NB4 (cell line): Measurements from ENCODE around the gene SPOCK2.
A peak's percentile ranks its signal among the peaks of the same experiment; 100 is the strongest.

Experiments
- DNase-seq: peaks from one replicate; pipeline ENCODE4 v3.0.0; 2010; ENCODE audit warnings: low read depth
- H3K4me3 ChIP-seq: one replicate; pipeline ENCODE4 v1.5.1; 2011; ENCODE audit warnings: mild to moderate bottlenecking, low read depth, low read length, moderate library complexity
- MYC ChIP-seq: IDR thresholded peaks from 2 replicates; pipeline ENCODE4 v1.6.1; 2011; ENCODE audit warnings: low read depth, low read length
- POLR2A ChIP-seq: IDR thresholded peaks from 2 replicates; pipeline ENCODE4 v1.6.1; 2011; ENCODE audit warnings: mild to moderate bottlenecking; ENCODE audit not compliant: insufficient read length; ENCODE audit errors: extremely low read depth
- TF ChIP-seq, protein P1 (sequence below): IDR thresholded peaks from 2 replicates; pipeline ENCODE4 v1.6.1; 2011; ENCODE audit warnings: low read depth, low read length
- TF ChIP-seq, protein P2 (sequence below): IDR thresholded peaks from one replicate; pipeline ENCODE4 v1.5.1; 2012; ENCODE audit warnings: low read depth, low read length

SPOCK2 gene

DNA sequence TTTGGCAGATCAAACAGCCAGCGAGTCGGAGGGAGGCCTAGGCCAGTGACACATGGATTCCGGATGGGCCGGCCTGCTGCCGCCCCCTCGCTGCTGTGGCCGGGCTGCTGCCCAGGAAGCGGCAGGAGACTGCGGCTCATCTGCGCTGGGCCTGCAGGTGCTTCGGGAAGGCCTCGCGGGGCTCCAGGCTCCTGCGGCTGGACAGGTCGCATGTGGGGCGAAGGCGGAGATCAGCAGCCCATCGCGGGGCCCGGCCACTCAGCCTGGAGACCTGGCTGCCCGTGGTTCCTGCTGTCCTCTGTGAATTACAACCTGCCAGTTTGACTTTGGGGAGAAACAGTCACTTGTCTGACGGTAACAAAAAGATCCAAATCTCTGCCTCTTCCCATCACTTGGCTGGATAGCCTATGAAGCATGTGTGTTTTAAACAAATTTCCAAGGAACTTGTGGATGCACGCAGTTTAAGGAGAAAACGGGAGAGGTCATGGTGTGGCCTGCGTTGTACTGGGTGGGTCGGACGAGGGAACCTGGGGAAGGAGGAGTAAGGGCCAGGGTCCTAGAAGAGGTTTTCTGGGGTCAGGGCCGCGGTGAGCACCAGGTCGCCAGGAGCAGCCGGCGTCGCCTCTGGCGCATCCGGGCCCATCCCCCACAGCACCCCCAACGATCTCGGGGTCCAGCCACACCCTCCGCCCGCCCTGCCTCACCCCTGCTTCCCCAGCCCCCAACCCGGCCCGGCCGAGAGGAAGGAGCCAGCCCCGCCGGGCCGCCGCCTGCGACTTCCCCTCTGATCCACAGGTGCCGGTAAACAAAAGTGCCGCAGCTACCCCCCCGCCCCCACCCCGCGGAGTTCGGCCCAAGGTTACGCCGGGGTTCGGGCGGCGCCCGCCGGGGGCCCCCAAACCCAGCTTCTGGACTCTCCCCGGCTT is 1.6 kb downstream of the SPOCK2 start:
- DNase-seq = no peak
- TF ChIP-seq, protein P1, sequence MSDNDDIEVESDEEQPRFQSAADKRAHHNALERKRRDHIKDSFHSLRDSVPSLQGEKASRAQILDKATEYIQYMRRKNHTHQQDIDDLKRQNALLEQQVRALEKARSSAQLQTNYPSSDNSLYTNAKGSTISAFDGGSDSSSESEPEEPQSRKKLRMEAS = no peak
- TF ChIP-seq, protein P2, sequence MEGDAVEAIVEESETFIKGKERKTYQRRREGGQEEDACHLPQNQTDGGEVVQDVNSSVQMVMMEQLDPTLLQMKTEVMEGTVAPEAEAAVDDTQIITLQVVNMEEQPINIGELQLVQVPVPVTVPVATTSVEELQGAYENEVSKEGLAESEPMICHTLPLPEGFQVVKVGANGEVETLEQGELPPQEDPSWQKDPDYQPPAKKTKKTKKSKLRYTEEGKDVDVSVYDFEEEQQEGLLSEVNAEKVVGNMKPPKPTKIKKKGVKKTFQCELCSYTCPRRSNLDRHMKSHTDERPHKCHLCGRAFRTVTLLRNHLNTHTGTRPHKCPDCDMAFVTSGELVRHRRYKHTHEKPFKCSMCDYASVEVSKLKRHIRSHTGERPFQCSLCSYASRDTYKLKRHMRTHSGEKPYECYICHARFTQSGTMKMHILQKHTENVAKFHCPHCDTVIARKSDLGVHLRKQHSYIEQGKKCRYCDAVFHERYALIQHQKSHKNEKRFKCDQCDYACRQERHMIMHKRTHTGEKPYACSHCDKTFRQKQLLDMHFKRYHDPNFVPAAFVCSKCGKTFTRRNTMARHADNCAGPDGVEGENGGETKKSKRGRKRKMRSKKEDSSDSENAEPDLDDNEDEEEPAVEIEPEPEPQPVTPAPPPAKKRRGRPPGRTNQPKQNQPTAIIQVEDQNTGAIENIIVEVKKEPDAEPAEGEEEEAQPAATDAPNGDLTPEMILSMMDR = no peak
- no peak for TF ChIP-seq POLR2A
- no peak for TF ChIP-seq MYC
- H3K4me3 ChIP-seq = no peak overlapping the region

DNA sequence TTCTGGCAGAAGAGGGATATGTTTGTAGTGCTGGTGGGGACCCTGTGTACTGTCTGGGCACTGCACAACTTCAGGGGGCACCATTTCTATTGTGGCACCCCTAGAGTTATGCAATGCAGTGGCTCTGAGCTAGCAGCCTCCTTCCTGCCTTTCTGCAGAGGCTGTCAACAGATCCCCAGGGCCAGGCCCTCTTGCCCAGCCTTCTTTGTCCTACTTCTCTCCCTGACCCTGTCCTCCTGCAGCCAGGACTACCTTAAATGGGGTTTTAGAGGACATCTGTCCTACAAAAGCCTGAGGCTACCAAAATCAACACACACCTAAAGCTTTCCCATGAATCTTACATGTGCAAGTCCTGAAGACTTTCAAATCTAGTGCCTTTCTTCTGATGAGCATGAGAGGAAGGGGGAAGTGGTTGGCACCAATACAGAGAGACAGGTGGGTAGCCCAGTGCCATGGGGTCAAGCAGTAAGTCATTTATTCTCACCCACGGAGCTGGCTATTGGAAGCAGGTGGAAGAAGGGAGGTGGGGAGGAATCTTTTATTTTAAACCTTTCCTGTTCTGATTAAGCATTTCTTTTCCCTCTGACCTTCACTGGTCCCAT is 2.4 kb downstream of the SPOCK2 start:
- no peak overlapping the region for H3K4me3 ChIP-seq

DNA sequence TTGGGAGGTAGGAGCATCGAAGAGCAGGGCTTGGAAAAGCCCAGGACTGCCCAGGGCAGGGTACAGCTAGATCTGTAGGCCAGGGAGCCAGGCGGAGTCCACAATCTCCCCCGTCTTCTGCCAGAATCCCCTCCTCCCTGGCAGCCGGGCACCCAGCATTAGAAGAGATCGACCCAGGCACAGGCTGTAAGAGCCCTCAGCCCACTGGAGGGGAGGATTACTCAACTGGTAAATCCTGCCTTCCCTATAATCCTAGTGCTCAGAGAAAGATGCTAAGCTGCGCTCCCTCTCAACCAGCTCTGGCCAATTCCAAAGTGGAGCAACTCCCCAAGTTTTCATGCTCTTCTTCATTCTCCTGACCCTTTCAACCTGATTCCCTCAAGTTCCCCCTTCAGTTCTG is 3.2 kb downstream of the SPOCK2 start:
- H3K4me3 ChIP-seq = no peak overlapping the region
- no peak for TF ChIP-seq POLR2A
- no peak for DNase-seq

More for the DNA sequence above, 2.4 kb downstream of the SPOCK2 start:
- TF ChIP-seq, protein P1 = no peak; the same call in 1 of the 2 replicates
- TF ChIP-seq, protein P2 = no peak
- TF ChIP-seq MYC = no peak
- no peak for TF ChIP-seq POLR2A
- DNase-seq = peak; percentile 39

DNA sequence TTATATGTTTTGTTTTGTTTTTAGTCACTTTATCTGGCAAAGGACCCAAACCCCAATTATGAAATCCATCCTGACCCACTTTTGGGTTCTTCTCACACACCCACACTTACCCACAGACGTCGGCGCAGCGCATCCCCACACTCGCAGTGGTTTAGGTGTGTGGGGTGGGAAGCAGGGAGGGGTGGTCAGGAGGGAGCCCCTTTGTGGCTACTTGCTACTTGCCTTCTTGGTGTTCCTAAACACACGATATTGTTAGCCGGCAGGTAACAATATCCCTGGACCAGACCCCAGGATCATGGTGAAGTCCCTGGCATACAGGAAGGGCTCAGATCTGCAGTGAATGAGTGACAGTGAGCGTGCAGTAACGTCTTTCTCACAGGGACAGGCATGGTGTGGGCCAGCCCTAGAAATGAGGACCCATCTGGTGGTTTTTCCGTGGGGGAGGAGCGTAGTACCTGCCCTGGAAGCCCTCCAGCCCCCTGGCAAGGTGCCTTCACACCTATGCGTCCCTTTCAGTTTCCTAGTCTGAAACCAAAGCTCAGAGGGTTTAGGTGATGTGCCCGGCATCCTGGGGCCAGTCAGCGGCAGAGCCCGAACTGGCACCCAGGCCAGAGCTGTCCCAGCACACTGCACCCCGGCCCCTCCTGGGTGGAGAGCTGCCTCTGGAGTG is 4.4 kb downstream of the SPOCK2 start:
- DNase-seq = no peak
- H3K4me3 ChIP-seq = no peak overlapping the region
- TF ChIP-seq MYC (no peak), POLR2A (no peak)
- TF ChIP-seq, protein P2 = no peak
- TF ChIP-seq, protein P1 = no peak

DNA sequence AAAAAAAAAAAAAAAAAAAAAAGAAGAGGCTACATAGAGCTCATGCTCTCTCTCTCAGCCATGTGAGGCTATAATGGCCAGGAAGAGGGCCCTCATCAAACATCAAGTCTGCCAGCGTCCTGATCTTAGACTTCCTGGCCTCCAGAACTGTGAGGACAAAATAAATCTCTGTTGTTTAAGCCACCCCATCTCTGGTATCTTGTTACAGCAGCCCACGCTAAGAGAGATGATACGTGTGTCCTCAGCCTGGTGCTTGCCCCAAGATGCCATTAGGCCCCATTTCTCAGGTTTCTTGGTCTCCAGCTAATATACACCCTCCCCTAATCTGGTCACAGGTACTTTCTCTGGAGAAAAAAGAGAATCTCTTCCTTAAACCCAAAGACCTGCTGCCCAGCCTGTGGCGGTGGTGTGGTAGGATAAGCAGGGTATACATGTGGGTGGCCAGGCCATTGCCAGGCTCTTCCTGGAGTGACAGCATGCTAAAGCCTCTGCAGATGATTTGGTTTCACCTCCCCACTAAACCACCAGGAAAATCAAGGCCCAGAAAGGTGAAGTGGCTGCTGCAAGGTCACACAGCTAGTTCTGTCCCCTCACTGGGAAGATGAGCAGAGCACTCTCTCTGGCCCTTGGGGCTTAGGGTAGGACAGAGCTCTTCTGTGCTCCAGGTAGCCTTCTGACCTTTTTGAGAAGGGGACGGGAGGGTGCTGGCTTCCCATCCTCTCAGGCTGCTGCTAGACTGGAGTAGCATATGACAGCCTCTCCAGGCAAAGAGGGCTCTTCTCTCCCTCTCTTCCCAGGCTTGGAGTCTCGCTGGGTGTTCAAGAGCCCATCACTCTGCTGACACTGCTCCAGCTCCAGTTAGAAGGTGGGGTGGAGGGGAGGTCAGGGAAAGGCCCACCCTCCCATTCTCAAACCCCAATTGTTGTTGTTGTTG is 5.2 kb downstream of the SPOCK2 start:
- TF ChIP-seq, protein P2 = no peak
- TF ChIP-seq MYC = no peak
- TF ChIP-seq POLR2A = no peak
- TF ChIP-seq, protein P1 = no peak
- no peak overlapping the region for H3K4me3 ChIP-seq
- no peak for DNase-seq
